ENCODE data around the gene RELL2. TPM values are rescaled to one million over a fixed set of nuclear protein-coding genes. Genes with fewer than 3 reads are reported as not detected.
A peak's percentile ranks its signal among the peaks of the same experiment; 100 is the strongest.

The RELL2 gene
- total RNA-seq, 2 donors from 2014 or later: 0.41 to 1.3 TPM

DNA sequence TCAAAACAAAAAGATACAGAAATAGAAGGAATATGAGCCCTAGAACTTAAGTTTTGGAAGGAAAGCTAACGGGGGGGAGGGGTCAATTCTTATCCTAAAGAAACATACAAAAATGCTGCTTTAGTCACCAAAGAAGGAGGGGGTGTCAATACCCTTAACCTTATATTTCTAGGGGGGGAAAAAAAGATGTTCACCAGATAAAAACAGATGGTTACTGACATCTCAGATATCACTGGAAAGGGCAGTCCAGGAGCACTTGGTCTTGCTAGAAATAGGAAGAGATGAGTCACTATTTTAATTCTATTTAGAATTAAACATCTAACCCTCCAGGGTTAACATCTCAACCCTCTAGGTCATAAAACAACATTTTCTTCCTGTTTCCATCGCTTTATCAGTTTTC, 19.7 kb upstream of the RELL2 start:
- H3K27ac ChIP-seq: peak overlapping the region; percentile 95 to 97
- no peak for DNase-seq (ENCODE audit: low spot score)
- peaks cover 0 to 37% of the 10 kb centered on the region in 2 donors for H3K4me1 ChIP-seq
- peak overlapping the region in 1 of 2 donors; percentile 3 for H3K4me3 ChIP-seq
- H3K9me3 ChIP-seq: no peaks in the 10 kb centered on the region
- TF ChIP-seq, protein P1, sequence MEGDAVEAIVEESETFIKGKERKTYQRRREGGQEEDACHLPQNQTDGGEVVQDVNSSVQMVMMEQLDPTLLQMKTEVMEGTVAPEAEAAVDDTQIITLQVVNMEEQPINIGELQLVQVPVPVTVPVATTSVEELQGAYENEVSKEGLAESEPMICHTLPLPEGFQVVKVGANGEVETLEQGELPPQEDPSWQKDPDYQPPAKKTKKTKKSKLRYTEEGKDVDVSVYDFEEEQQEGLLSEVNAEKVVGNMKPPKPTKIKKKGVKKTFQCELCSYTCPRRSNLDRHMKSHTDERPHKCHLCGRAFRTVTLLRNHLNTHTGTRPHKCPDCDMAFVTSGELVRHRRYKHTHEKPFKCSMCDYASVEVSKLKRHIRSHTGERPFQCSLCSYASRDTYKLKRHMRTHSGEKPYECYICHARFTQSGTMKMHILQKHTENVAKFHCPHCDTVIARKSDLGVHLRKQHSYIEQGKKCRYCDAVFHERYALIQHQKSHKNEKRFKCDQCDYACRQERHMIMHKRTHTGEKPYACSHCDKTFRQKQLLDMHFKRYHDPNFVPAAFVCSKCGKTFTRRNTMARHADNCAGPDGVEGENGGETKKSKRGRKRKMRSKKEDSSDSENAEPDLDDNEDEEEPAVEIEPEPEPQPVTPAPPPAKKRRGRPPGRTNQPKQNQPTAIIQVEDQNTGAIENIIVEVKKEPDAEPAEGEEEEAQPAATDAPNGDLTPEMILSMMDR (IDR thresholded peaks at IDR 0.05): no peak
- H3K36me3 ChIP-seq: peaks cover 19% of the 10 kb centered on the region
- no peaks in the 10 kb centered on the region for H3K27me3 ChIP-seq

DNA sequence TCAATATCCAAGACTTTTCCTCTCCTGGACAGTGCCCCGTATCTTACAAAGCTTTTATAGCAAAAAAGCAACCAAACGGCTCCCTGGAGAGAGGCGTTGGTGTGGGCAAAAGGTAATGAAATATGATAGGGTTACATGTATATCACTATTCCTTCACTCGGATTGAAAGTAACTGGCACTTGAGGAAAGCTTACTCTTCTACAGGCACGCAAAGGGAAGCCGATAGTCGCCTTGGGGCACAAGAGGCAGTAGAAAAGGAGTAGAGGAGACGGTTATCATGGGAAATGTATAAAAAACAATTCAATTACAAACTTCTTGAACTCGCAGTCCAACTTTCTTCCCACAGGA, 19.1 kb upstream of the RELL2 start:
- H3K4me1 ChIP-seq: peaks cover 0 to 37% of the 10 kb centered on the region in 2 donors
- peak overlapping the region; percentile 95 to 97 for H3K27ac ChIP-seq
- H3K27me3 ChIP-seq: no peaks in the 10 kb centered on the region
- peak overlapping the region; percentile 87 to 90 for H3K4me3 ChIP-seq
- DNase-seq (ENCODE audit: low spot score): no peak
- no peaks in the 10 kb centered on the region for H3K9me3 ChIP-seq
- TF ChIP-seq, protein P1 (IDR thresholded peaks at IDR 0.05): no peak
- H3K36me3 ChIP-seq: peaks cover 24% of the 10 kb centered on the region

DNA sequence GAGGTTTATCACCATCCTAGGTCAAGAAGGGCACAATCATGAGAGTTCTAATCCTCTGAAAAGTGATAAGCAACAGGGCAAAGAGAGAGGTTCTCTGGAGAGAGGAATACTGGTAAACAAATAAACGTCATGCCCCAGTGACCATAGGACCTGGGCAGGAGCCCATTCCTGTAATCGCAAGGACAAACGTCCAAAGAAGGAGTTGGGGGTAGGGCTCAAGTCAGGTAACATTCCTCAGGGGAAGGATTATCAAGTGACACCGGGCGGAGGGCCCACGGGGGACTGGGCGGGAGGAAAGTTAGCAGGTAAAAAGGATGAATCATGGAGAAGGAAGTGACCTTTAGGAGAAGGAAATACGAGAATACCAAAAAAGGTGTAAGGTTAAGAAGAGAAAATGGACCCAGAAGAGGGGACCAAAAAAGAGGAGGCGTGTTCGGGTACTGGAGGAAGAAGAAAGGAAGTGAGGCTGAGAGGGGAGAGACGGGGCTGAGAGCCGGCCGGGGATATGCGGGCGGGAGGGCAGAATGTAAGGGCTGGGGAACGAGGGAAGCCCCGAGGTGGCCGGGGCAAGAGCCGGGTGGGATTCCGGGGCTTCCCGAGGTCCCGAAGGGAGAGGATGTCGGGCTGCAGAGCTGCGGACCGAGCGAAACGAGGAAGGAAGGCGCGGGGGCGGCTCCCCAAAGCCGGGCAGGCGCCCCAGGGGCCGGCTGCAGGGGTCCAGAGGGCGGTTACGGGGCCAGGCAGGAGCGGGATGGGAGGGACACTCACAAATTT, 18.6 kb upstream of the RELL2 start:
- no peaks in the 10 kb centered on the region for H3K27me3 ChIP-seq
- peaks cover 0 to 32% of the 10 kb centered on the region in 2 donors for H3K4me1 ChIP-seq
- H3K36me3 ChIP-seq: peaks cover 29% of the 10 kb centered on the region
- H3K9me3 ChIP-seq: no peaks in the 10 kb centered on the region
- H3K27ac ChIP-seq: peak overlapping the region; percentile 95 to 97
- DNase-seq (ENCODE audit: low spot score): no peak
- peak overlapping the region; percentile 87 to 90 for H3K4me3 ChIP-seq
- TF ChIP-seq, protein P1 (IDR thresholded peaks at IDR 0.05): no peak

DNA sequence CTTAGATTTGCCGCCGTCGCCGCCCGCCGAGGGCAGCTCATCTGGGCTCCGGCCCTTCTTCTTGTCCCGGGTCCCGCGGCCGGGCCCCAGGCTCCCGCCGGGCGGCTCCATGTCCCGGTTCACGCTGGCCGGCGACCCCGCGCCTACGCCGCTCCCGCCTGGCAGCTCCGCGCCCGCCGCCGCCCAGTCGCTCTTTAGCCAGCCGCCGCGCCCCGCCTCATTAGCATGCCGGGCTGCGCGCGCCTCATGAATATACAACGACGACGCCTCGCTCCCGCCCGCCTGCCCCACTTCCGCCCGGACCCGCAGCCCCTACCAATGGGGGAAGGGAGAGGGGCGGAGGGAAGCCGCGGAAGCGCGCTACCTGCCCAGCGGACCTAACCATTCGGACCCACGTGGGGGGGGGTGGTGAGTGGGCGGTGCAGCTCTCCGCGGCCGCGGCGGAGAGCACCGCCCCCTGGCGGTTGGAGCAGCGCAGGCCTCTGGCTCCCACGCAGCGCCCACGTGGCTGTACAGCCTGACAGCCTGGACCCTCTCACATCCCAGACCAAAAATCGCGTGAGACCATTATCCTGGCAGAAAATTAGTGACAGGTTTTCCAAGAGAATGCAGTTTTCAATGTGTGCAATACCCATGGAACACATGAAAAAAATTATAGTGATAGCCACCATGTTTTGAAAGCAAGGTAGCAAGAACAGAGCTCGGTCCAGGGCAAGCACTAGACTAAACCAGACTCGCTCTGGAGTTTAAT, 17.8 kb upstream of the RELL2 start, which contains the start of gene DIAPH1:
Gene DIAPH1, minus strand, starts transcription at position 197 of the 751 bp plus-strand sequence. Its CDS starts 86 bp downstream, at position 111.
- peak; percentile 98 for DNase-seq (ENCODE audit: low spot score)
- H3K27me3 ChIP-seq: no peaks in the 10 kb centered on the region
- H3K4me1 ChIP-seq: peaks cover 0 to 31% of the 10 kb centered on the region in 2 donors
- H3K27ac ChIP-seq: peak within 1 kb of the TSS; percentile 95 to 97
- TF ChIP-seq, protein P1 (IDR thresholded peaks at IDR 0.05): peak; percentile 97 to 100
- no peaks in the 10 kb centered on the region for H3K9me3 ChIP-seq
- H3K36me3 ChIP-seq: peaks cover 37% of the 10 kb centered on the region
- peak within 1 kb of the TSS; percentile 87 to 90 for H3K4me3 ChIP-seq

DNA sequence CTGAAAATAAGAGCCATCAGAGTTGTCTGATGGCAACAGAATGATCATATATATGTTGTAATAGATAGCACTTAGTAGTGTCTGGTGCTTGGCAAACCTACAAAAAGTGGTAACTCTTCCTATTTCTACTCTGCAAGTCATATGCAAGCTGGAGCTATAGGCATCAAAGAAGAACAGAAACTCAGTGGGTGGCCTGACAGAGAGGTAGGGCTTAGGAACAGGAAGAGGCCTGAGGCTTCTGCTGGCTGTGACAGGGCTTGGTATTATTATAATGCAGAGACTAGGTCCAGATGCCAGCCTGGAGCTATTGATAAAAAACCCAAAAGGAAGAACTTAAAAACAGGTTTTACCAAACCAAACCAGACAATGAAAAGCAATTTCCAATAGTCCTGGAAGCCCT, 13.6 kb upstream of the RELL2 start:
- Histone ChIP-seq H3K27me3 (no peaks in the 10 kb centered on the region), H3K36me3 (peaks cover 72% of the 10 kb centered on the region), H3K27ac (no peak overlapping the region), H3K9me3 (no peaks in the 10 kb centered on the region), H3K4me1 (peaks cover 0 to 6% of the 10 kb centered on the region in 2 donors), H3K4me3 (no peak overlapping the region)
- TF ChIP-seq, protein P1 (IDR thresholded peaks at IDR 0.05): no peak
- no peak for DNase-seq (ENCODE audit: low spot score)
